ENCODE measurements around the gene ZNF23.

GRCh38 chr16:71408536-71408935 is 53.5 kb downstream of the ZNF23 start:
- TF ChIP-seq CTCF (IDR thresholded peaks at IDR 0.05) (no peak), POLR2A (IDR thresholded peaks at IDR 0.05) (no peak)

All from right lobe of liver (tissue), 4 donors.